ENCODE results near the gene PEAK3.

DNA sequence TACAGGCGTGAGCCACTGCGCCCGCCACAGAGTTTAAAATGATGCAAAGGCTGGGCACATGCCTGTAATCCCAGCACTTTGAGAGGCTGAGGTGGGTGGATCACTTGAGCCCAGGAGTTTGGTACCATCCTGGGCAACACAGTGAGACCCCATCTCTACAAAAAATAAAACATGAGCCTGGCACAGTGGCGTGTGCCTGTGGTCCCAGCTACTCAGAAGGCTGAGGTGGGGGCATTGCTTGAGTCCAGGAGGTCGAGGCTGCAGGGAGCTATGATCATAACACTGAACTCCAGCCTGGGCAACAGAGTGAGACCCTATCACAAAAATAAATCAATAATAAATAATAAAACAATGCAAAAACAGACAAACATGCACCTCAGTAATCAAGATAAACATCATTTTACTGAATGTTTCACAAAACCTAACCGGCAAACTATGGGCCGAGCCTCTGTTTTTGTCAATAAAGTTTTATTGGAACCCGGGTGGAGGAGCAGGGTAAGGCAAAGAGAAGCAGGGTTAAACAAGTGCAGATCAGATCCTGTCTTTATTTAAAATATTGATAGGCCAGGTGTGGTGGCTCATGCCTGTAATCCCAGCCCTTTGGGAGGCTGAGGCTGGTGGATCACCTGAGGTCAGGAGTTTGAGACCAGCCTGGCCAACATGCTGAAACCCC is 2.0 kb upstream of the PEAK3 start:
- TF ChIP-seq EZH2phosphoT487 (IDR thresholded peaks at IDR 0.05; ENCODE audit: low read depth, severe bottlenecking, unreplicated experiment) (no peak), CTCF (IDR thresholded peaks at IDR 0.05; ENCODE audit: poor library complexity) (no peak), EZH2 (IDR thresholded peaks at IDR 0.05; ENCODE audit: borderline replicate concordance) (no peak)

Data from hepatocyte (in vitro differentiated cells).